Measurements from ENCODE around the gene ZNF587B. TPM values are rescaled to one million over a fixed set of nuclear protein-coding genes. Genes with fewer than 3 reads are reported as not detected.

ZNF587B gene
- total and polyA plus RNA-seq, 9 of the 15 experiments (the other 6 are each of a cell fraction or from before 2014, with no cell fraction given) = 7.4 to 37.5 (median 20.8) TPM

DNA sequence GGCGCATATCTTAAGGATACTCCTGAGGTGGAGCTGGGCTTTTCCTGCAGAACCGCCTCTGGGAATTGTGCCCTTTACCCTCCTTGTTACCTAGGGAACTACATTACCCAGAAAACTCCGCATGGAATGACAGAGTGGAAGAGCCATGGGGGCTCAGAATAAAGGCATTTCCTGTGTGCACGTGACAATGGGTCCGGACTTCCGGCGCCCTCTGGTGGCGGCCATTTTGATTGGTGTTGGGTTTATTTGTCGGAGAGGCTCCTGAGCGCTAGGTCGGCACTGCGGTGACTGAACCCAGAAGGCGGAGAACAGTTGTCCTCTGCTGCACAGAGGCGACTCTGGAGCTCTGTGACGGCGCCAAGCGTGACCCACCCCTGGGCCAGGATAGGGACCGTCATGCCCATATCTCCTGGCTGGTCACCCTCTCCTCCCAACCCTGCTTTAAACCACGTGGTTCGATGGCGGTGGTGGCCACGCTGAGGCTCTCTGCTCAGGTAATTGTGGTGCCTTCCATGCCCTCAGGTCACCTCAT, at the start of gene ZNF587B (continued):
- no peak for TF ChIP-seq GTF2E2 (tag; IDR thresholded peaks at IDR 0.05)
- no peak for TF ChIP-seq ZKSCAN8 (CRISPR knock-in tag; IDR thresholded peaks at IDR 0.05)
- peak; percentile 76 for TF ChIP-seq USF1 (CRISPR knock-in tag; IDR thresholded peaks at IDR 0.05)
- TF ChIP-seq HDAC8 (tag; IDR thresholded peaks at IDR 0.05) = no peak
- 0 out of 2 replicates have a peak, but pooled peaks have one; percentile 21 for TF ChIP-seq GABPA (tag; conservative IDR thresholded peaks at IDR 0.05; ENCODE audit: low read depth)
- no peak for TF ChIP-seq TARDBP (IDR thresholded peaks at IDR 0.05)
- TF ChIP-seq EP300 (IDR thresholded peaks at IDR 0.05; ENCODE audit: low read length) = no peak
- no peak for TF ChIP-seq ZNF780A (CRISPR knock-in tag; IDR thresholded peaks at IDR 0.05)
- TF ChIP-seq POLR2G (IDR thresholded peaks at IDR 0.05; ENCODE audit: low read depth, low read length) = peak; percentile 32; the same call in 1 of the 2 replicates
- TF ChIP-seq CCAR2 (IDR thresholded peaks at IDR 0.05; ENCODE audit: low read depth, low read length) = no peak
- no peak for TF ChIP-seq NRF1 (conservative IDR thresholded peaks at IDR 0.05 in 1 of 2, IDR thresholded peaks at IDR 0.05 in 1 of 2)
- no peak for TF ChIP-seq RFX5 (IDR thresholded peaks at IDR 0.05; ENCODE audit: low read depth, low read length)
- peak; percentile 64 for TF ChIP-seq HCFC1 (IDR thresholded peaks at IDR 0.05; ENCODE audit: low read depth, low read length)
- no peak for TF ChIP-seq MXD1 (CRISPR knock-in tag; IDR thresholded peaks at IDR 0.05; ENCODE audit: borderline replicate concordance, poor library complexity, severe bottlenecking)
- TF ChIP-seq, protein P1, sequence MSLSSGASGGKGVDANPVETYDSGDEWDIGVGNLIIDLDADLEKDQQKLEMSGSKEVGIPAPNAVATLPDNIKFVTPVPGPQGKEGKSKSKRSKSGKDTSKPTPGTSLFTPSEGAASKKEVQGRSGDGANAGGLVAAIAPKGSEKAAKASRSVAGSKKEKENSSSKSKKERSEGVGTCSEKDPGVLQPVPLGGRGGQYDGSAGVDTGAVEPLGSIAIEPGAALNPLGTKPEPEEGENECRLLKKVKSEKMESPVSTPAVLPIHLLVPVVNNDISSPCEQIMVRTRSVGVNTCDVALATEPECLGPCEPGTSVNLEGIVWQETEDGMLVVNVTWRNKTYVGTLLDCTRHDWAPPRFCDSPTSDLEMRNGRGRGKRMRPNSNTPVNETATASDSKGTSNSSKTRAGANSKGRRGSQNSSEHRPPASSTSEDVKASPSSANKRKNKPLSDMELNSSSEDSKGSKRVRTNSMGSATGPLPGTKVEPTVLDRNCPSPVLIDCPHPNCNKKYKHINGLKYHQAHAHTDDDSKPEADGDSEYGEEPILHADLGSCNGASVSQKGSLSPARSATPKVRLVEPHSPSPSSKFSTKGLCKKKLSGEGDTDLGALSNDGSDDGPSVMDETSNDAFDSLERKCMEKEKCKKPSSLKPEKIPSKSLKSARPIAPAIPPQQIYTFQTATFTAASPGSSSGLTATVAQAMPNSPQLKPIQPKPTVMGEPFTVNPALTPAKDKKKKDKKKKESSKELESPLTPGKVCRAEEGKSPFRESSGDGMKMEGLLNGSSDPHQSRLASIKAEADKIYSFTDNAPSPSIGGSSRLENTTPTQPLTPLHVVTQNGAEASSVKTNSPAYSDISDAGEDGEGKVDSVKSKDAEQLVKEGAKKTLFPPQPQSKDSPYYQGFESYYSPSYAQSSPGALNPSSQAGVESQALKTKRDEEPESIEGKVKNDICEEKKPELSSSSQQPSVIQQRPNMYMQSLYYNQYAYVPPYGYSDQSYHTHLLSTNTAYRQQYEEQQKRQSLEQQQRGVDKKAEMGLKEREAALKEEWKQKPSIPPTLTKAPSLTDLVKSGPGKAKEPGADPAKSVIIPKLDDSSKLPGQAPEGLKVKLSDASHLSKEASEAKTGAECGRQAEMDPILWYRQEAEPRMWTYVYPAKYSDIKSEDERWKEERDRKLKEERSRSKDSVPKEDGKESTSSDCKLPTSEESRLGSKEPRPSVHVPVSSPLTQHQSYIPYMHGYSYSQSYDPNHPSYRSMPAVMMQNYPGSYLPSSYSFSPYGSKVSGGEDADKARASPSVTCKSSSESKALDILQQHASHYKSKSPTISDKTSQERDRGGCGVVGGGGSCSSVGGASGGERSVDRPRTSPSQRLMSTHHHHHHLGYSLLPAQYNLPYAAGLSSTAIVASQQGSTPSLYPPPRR (CRISPR knock-in tag; IDR thresholded peaks at IDR 0.05; ENCODE audit: borderline replicate concordance) = no peak
- TF ChIP-seq RBFOX2 (IDR thresholded peaks at IDR 0.05; ENCODE audit: low read depth, low read length) = 0 out of 2 replicates have a peak, but pooled peaks have one; percentile 24
- TF ChIP-seq ETS2 (tag; IDR thresholded peaks at IDR 0.05; ENCODE audit: borderline replicate concordance, poor library complexity, severe bottlenecking) = no peak
- TF ChIP-seq ZNF586 (CRISPR knock-in tag; conservative IDR thresholded peaks at IDR 0.05) = no peak
- TF ChIP-seq, protein P2, sequence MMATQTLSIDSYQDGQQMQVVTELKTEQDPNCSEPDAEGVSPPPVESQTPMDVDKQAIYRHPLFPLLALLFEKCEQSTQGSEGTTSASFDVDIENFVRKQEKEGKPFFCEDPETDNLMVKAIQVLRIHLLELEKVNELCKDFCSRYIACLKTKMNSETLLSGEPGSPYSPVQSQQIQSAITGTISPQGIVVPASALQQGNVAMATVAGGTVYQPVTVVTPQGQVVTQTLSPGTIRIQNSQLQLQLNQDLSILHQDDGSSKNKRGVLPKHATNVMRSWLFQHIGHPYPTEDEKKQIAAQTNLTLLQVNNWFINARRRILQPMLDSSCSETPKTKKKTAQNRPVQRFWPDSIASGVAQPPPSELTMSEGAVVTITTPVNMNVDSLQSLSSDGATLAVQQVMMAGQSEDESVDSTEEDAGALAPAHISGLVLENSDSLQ (IDR thresholded peaks at IDR 0.05) = 0 out of 2 replicates have a peak, but pooled peaks have one; percentile 5
